Upper lobe of left lung (tissue), 6 donors: ENCODE results near the gene SORBS1. TPM values are rescaled to one million over a fixed set of nuclear protein-coding genes. Genes with fewer than 3 reads are reported as not detected.
"Not testable (repeated sequence)": the region's sequence is repeated elsewhere in the genome, so short reads cannot be mapped to it uniquely, and the experiment has no call there.

Experiments
- ATAC-seq, 2 donors: fragments of 200-7000 bp; cut with Tn5 transposase; one replicate each; pipeline ENCODE4 v1.9.1; 2022; ENCODE audit warnings: mild to moderate bottlenecking in 2 of 2, moderate library complexity in 2 of 2; ENCODE audit not compliant: low FRiP score in 2 of 2
- DNase-seq, 2 donors: peaks; one replicate each; pipeline ENCODE4 v3.0.0-alpha.2; 2019 to 2020
- H3K27ac ChIP-seq, 4 donors: fragments of 200-600 bp; sonication (generic); one replicate each; pipeline ENCODE4 v1.5.1; 2016 to 2019
- H3K27me3 ChIP-seq, 4 donors: fragments of 200-600 bp; sonication (generic); one replicate each; pipeline ENCODE4 v1.5.1; 2017 to 2019
- H3K36me3 ChIP-seq, 4 donors: fragments of 200-600 bp; sonication (generic); one replicate each; pipeline ENCODE4 v1.5.1; 2016 to 2019
- H3K4me1 ChIP-seq, 4 donors: fragments of 200-600 bp; sonication (generic); one replicate each; pipeline ENCODE4 v1.5.1; 2018 to 2019
- H3K4me3 ChIP-seq, 4 donors: fragments of 200-600 bp; sonication (generic); one replicate each; pipeline ENCODE4 v1.5.1; 2017 to 2019; ENCODE audit warnings: mild to moderate bottlenecking in 2 of 4, moderate library complexity in 1 of 4
- H3K9me3 ChIP-seq, 4 donors: fragments of 200-600 bp; sonication (generic); one replicate each; pipeline ENCODE4 v1.5.1; 2018 to 2019
- CTCF ChIP-seq, 6 experiments: fragments of 450-650 bp in 4 of 6; fragments of 200-600 bp in 2 of 6; sonication (generic) in 2 of 6; IDR thresholded peaks; one replicate each; pipeline ENCODE4 v1.5.1; 2016 to 2019; ENCODE audit warnings: antibody characterized with exemption in 6 of 6
- EP300 ChIP-seq, 4 donors: sonication (generic); formaldehyde crosslinking; IDR thresholded peaks; one replicate each; pipeline ENCODE4 v1.5.1; 2017; ENCODE audit warnings: antibody characterized with exemption in 4 of 4, control low read depth in 2 of 4
- POLR2A ChIP-seq, 4 donors: fragments of 450-650 bp; IDR thresholded peaks; one replicate each; pipeline ENCODE4 v1.5.1; 2016 to 2017; ENCODE audit warnings: antibody characterized with exemption in 4 of 4, mild to moderate bottlenecking in 2 of 4
- POLR2AphosphoS5 ChIP-seq, 2 donors: sonication (generic); formaldehyde crosslinking; IDR thresholded peaks; one replicate each; pipeline ENCODE4 v1.5.1; 2017; ENCODE audit warnings: antibody characterized with exemption in 2 of 2
- WGBS, 2 donors: methylation state at CpG; one replicate each; pipeline ENCODE4 v1.1.5; 2017 to 2018; 5-methylcytosine and 5-hydroxymethylcytosine counted together
- total RNA-seq, 6 donors: library from RNA; depleted of rRNA in 4 of 6; stranded (reverse); fragments of >200 nt in 4 of 6; gene quantifications; one replicate each; pipeline versions ENCODE4 v1.1.0 to v1.2.1, GENCODE V29; 2016 to 2021
- donor health status: DM: no; HTN: no; CAD: no; lungs with moderate emphysema.
- donor health status: DM: no; HTN: yes; CAD: no; lungs with severe emphysema.

The SORBS1 gene
- total RNA-seq, 6 donors from 2014 or later, result 45.8 to 116 (median 71.7) TPM

- Histone ChIP-seq H3K9me3 (no peaks in the 10 kb centered on the region), H3K4me3 (no peak overlapping the region), H3K27me3 (no peaks in the 10 kb centered on the region), H3K36me3 (peaks cover 0 to 46% (median 7%) of the 10 kb centered on the region in 4 donors), H3K27ac (peak overlapping the region; percentile 34 to 65 (median 60)), H3K4me1 (peaks cover 12 to 24% (median 17%) of the 10 kb centered on the region in 4 donors)
- 49 to 69% methylated on average over 2 of the region's 2 CpGs for WGBS, 2 donors
- TF ChIP-seq POLR2A (IDR thresholded peaks at IDR 0.05) (no peak), POLR2AphosphoS5 (IDR thresholded peaks at IDR 0.05) (no peak), EP300 (IDR thresholded peaks at IDR 0.05) (no peak), CTCF (IDR thresholded peaks at IDR 0.05) (no peak)
- ATAC-seq (peak in 1 of 2 donors; percentile 30), DNase-seq (no peak)
These were observed 210.3 kb downstream of the SORBS1 start for GRCh38 chr10:95350830-95351228.

DNA sequence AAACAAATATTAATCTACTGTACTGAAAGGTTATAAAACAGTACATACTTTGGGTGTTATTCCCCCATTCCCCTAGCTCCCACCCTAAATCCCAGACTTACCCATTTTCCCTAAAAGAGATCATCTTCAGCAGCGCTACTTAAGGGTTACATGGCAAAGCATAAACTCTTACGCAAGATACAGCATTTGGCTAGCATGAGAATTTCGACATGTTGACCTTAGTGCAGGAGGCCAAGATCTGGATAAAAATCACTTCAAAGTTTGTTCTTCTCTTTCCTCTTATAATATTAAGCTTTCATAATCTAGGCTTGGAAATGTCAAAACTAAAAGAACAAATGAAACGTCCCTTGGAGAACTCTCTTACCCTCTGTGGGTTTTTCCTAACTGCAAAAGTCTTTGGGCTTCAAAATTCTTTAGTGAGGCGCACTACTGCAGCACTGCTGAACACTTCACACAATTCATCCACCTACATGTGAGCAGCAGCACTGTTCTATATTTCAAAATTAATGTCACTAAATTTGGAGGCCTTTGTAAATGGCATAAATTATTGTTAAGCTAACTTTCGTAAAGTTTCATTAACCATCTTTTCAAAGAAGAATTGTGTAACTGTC lies 210.8 kb downstream of the SORBS1 start:
- 45 to 57% methylated on average over 6 of the region's 6 CpGs for WGBS, 2 donors
- no peak for TF ChIP-seq POLR2A (IDR thresholded peaks at IDR 0.05)
- TF ChIP-seq EP300 (IDR thresholded peaks at IDR 0.05), result peak in 1 of 4 donors; percentile 64
- TF ChIP-seq CTCF (IDR thresholded peaks at IDR 0.05), result no peak
- TF ChIP-seq POLR2AphosphoS5 (IDR thresholded peaks at IDR 0.05), result peak in 1 of 2 donors; percentile 52
- peak; percentile 24 to 87 for ATAC-seq
- Histone ChIP-seq H3K27ac (peak overlapping the region; percentile 34 to 65 (median 60)), H3K9me3 (no peaks in the 10 kb centered on the region), H3K4me3 (no peak overlapping the region), H3K4me1 (peaks cover 12 to 24% (median 17%) of the 10 kb centered on the region in 4 donors), H3K36me3 (peaks cover 0 to 47% (median 2%) of the 10 kb centered on the region in 4 donors), H3K27me3 (no peaks in the 10 kb centered on the region)
- peak in 1 of 2 donors; percentile 29 for DNase-seq

DNA sequence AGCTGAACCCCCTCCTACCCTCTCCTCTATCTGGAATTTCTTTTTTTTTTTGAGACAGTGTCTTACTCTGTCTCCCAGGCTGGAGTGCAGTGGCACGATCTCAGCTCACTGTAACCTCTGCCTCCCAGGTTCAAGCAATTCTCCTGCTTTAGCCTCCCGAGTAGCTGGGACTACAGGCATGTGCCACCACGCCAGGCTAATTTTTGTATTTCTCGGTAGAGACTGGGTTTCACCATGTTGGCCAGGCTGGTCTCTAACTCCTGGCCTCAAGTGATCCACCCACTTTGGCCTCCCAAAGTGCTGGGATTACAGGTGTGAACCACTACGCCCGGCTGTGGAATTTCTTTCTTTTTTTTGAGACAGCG lies 213.8 kb downstream of the SORBS1 start:
- Histone ChIP-seq H3K36me3 (peaks cover 0 to 36% (median 2%) of the 10 kb centered on the region in 4 donors), H3K4me1 (peaks cover 12 to 19% (median 17%) of the 10 kb centered on the region in 4 donors)
- DNase-seq, H3K9me3 ChIP-seq, H3K4me3 ChIP-seq, H3K27ac ChIP-seq, ATAC-seq, H3K27me3 ChIP-seq: not testable (repeated sequence)
- WGBS, 2 donors, result 96% methylated on average over 7 of the region's 7 CpGs

GRCh38 chr10:95346715-95347401 lies 214.3 kb downstream of the SORBS1 start:
- H3K4me1 ChIP-seq, result peaks cover 14 to 22% (median 18%) of the 10 kb centered on the region in 4 donors
- ATAC-seq (no peak), DNase-seq (no peak)
- no peaks in the 10 kb centered on the region for H3K27me3 ChIP-seq
- peaks cover 0 to 32% (median 2%) of the 10 kb centered on the region in 4 donors for H3K36me3 ChIP-seq
- H3K4me3 ChIP-seq, result no peak overlapping the region
- no peak overlapping the region for H3K27ac ChIP-seq
- no peak for TF ChIP-seq EP300 (IDR thresholded peaks at IDR 0.05)
- TF ChIP-seq POLR2AphosphoS5 (IDR thresholded peaks at IDR 0.05), result no peak
- no peak for TF ChIP-seq POLR2A (IDR thresholded peaks at IDR 0.05)
- TF ChIP-seq CTCF (IDR thresholded peaks at IDR 0.05), result no peak
- 90 to 96% methylated on average over 2 of the region's 2 CpGs for WGBS, 2 donors
- H3K9me3 ChIP-seq, result no peaks in the 10 kb centered on the region

DNA sequence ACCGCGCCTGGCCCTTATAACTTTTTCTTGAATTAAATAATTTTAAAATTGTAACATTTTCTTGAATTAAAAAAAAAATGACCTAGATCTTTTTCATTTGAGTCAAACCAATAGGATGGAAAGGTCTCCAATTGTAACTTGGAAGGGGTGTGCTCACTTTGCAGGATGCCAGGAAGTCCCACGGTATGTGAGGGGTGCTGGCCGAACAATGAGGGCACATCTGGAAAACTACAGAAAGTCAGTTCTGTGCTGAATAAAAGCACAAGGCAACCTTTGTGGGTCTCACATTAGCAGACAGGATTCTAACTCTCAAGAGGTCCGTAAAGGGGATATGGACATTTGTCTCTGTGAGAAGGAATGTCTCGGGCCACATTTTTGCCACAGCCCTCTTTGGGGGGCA lies 217.6 kb downstream of the SORBS1 start:
- Histone ChIP-seq H3K9me3 (no peaks in the 10 kb centered on the region), H3K4me1 (peaks cover 0 to 7% (median 6%) of the 10 kb centered on the region in 4 donors), H3K27ac (no peak overlapping the region), H3K36me3 (peaks cover 0 to 30% (median 3%) of the 10 kb centered on the region in 4 donors), H3K27me3 (no peaks in the 10 kb centered on the region), H3K4me3 (no peak overlapping the region)
- no peak for TF ChIP-seq POLR2AphosphoS5 (IDR thresholded peaks at IDR 0.05)
- TF ChIP-seq CTCF (IDR thresholded peaks at IDR 0.05), result no peak
- 81 to 92% methylated on average over 6 of the region's 6 CpGs for WGBS, 2 donors
- ATAC-seq (no peak), DNase-seq (no peak)
